Fibroblast of the aortic adventitia (primary cell): ENCODE data around the gene PDE5A. TPM values are rescaled to one million over a fixed set of nuclear protein-coding genes. Genes with fewer than 3 reads are reported as not detected.

Source experiments
- DNase-seq: peaks from one replicate; pipeline ENCODE4 v3.0.0-alpha.2; 2010; ENCODE audit warnings: low read depth
- H3K4me3 ChIP-seq: 2 replicates; pipeline ENCODE4 v1.5.1; 2011; ENCODE audit warnings: low read depth, mild to moderate bottlenecking, control low read depth, low read length, moderate library complexity
- CTCF ChIP-seq: IDR thresholded peaks from 2 replicates; pipeline ENCODE4 v1.5.1; 2011; ENCODE audit warnings: mild to moderate bottlenecking, low read length, control low read depth, inconsistent platforms; ENCODE audit not compliant: insufficient read depth
- total RNA-seq: library from RNA; depleted of rRNA; stranded (reverse); fragments of >200 nt; gene quantifications from 2 replicates; pipeline ENCODE4 v1.2.3, GENCODE V29; 2012; ENCODE audit warnings: low replicate concordance

The PDE5A gene
- total RNA-seq, 1 donor, result 146 TPM

DNA sequence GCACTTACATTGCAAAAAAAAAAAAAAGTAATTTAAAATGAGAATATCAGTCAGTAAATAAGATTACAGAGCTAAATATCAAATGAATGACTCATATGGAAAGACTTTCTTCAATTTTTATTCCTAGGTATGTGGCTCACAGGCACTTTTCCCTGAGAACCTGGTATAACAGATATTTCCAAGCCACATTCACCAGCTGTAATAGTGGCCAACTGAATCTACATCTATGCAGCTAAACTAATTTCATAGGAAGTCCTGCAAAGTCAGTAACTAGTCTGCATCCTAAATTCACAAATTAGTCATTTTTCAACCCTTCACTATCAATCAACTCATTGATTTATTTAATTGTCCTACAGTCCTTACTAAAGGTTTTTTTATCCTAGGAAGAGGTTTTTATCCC lies 5.6 kb downstream of the PDE5A start:
- DNase-seq, result peak; percentile 63
- TF ChIP-seq CTCF, result no peak
- H3K4me3 ChIP-seq, result no peak overlapping the region

DNA sequence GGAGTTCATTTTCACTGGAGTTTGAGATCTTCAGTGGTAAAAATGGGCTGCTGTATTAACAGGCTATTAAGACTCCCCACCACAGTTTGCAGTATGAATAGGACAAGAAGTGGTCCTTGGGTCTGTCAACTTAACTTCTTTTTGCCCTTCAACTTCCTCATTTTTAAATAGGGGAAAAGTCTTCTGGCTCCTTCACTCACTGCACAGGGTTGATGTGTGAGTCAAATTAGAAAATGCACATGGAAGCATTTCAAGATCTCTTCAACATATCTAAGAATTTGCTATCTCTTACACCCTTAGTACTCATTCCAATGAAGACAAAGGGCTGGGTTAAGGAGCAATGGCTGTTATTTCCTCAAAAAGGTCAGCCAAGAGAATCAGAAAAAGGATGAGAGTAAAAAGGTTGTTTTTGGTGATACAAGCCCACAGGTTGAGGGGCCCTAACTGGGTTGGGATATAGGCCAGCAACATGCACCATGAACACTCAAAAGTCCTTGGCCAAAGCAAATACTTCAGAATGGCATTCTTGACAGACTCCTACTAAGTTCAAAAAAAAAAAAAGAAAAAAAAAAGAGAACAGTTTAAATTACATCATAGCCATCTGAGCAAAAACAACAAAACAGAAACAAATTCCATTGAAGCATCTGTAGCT lies 13.4 kb downstream of the PDE5A start:
- TF ChIP-seq CTCF, result no peak
- H3K4me3 ChIP-seq, result no peak overlapping the region
- DNase-seq, result peak; percentile 42

DNA sequence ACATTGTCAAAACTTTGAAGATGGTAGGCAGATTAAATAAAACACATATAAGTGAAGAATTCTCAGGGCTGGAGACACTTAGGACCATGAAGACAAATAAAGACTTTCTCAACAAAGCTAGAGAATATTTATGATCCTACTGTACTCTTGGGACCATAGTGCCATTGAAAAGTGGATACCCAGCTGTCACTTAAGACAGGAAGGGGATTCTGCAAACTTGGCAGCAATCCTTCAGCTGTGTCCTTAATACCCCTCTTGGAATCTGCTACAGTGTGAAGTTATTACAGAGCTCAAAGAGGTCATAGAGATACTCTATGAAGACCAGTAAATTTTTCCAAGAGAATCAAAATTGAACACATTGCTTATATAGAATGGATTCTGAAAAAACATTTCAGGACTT lies 24.3 kb downstream of the PDE5A start:
- DNase-seq, result no peak
- no peak for TF ChIP-seq CTCF
- H3K4me3 ChIP-seq, result no peak overlapping the region

DNA sequence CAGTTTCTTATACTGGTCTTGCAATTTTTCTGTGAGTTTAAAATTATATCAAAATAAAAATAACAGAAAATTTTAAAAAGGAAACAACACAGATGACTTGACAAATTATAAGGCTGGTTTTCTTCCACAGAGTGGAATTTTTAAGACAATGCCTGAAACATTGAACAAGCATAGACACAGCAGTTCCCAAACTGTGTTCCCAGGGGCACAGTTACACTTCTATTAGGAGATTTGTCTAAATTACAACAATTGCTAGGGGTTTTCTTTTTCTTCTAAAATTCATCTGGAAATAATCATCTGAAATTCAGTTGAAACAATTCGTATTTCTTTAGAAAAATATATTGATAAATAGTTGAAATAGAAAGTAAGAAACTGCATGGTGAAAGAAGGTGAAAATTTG lies 26.2 kb downstream of the PDE5A start:
- no peak for TF ChIP-seq CTCF
- no peak for DNase-seq

DNA sequence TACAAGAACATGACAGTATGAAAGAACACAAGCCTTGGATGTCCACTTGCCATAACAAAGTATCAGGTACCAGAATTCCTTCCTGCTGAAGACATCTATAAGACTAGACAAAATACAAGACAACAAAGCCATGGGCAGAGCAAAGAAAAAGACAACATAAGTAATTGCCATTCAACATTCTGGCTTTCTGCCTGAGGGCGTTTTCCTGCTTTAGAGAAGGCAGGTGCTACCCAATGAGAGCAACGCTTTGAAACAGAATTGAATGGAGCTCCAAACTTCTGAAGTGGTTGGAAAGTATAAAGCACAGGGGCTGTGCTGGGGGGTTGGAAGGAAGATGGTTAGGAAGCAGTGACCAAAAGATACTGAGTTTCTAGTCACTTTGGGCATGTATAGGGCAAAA lies 30.1 kb downstream of the PDE5A start:
- H3K4me3 ChIP-seq, result no peak overlapping the region
- DNase-seq, result no peak
- no peak for TF ChIP-seq CTCF

More for the DNA sequence above, 26.2 kb downstream of the PDE5A start:
- H3K4me3 ChIP-seq, result no peak overlapping the region

- DNase-seq, result no peak
- no peak overlapping the region for H3K4me3 ChIP-seq
- TF ChIP-seq CTCF, result no peak
Observed at GRCh38 chr4:119597377-119597776, 31.2 kb downstream of the PDE5A start.

- TF ChIP-seq CTCF, result no peak
- no peak for DNase-seq
- H3K4me3 ChIP-seq, result no peak overlapping the region
Observed at GRCh38 chr4:119593698-119594097, 34.9 kb downstream of the PDE5A start.
